RKO (cell line): ENCODE data around the gene FABP6.
"Not testable (repeated sequence)": the region's sequence is repeated elsewhere in the genome, so short reads cannot be mapped to it uniquely, and the experiment has no call there.

Source experiments
- DNase-seq: peaks from one replicate; pipeline ENCODE4 v3.0.0-alpha.2; 2016; ENCODE audit warnings: low spot score

The FABP6 gene

GRCh38 chr5:160229190-160229742, at the start of gene FABP6:
FABP6 (plus strand) TSS chr5:160229506; CDS start chr5:160229558, 52 bp downstream.
- DNase-seq: no peak

- DNase-seq: no peak
Observed at GRCh38 chr5:160180931-160181330, 48.4 kb upstream of the FABP6 start.

GRCh38 chr5:160181965-160182622, 47.2 kb upstream of the FABP6 start:
- DNase-seq: no peak

- peak; percentile 51 for DNase-seq
Observed at GRCh38 chr5:160183075-160183474, 46.2 kb upstream of the FABP6 start.

- DNase-seq: no peak
Observed at GRCh38 chr5:160185626-160186360, 43.5 kb upstream of the FABP6 start.

GRCh38 chr5:160186480-160186879, 42.8 kb upstream of the FABP6 start:
- no peak for DNase-seq

GRCh38 chr5:160187091-160187490, 42.2 kb upstream of the FABP6 start:
- no peak for DNase-seq

- DNase-seq: no peak
Observed at GRCh38 chr5:160188141-160189015, 40.9 kb upstream of the FABP6 start.

- DNase-seq: no peak
Observed at GRCh38 chr5:160192424-160192823, 36.9 kb upstream of the FABP6 start.

- DNase-seq: not testable (repeated sequence)
Observed at GRCh38 chr5:160193076-160193475, 36.2 kb upstream of the FABP6 start.

- DNase-seq: not testable (repeated sequence)
Observed at GRCh38 chr5:160193790-160194189, 35.5 kb upstream of the FABP6 start.

GRCh38 chr5:160197341-160198144, 31.8 kb upstream of the FABP6 start:
- no peak for DNase-seq

GRCh38 chr5:160198146-160198545, 31.2 kb upstream of the FABP6 start:
- no peak for DNase-seq

- no peak for DNase-seq
Observed at GRCh38 chr5:160198841-160199409, 30.4 kb upstream of the FABP6 start.

GRCh38 chr5:160199410-160199911, 29.8 kb upstream of the FABP6 start:
- peak; percentile 67 for DNase-seq

GRCh38 chr5:160207061-160207460, 22.2 kb upstream of the FABP6 start:
- DNase-seq: no peak

- no peak for DNase-seq
Observed at GRCh38 chr5:160209917-160210316, 19.4 kb upstream of the FABP6 start.

- no peak for DNase-seq
Observed at GRCh38 chr5:160210606-160211005, 18.7 kb upstream of the FABP6 start.

- DNase-seq: no peak
Observed at GRCh38 chr5:160211352-160211751, 18.0 kb upstream of the FABP6 start.

- DNase-seq: peak; percentile 36
Observed at GRCh38 chr5:160213537-160213936, 15.8 kb upstream of the FABP6 start.

GRCh38 chr5:160219356-160219755, 9.9 kb upstream of the FABP6 start:
- DNase-seq: no peak
